HG02973 (cell line): ENCODE results near the gene GPANK1.
"Not testable (repeated sequence)": the region's sequence is repeated elsewhere in the genome, so short reads cannot be mapped to it uniquely, and the experiment has no call there.

Experiments
- ATAC-seq: cut with Tn5 transposase; IDR thresholded peaks from one replicate; pipeline ENCODE4 v1.9.1; 2021; ENCODE audit warnings: moderate library complexity; ENCODE audit not compliant: unreplicated experiment

GPANK1 gene

GRCh38 chr6:31664790-31665500 is at the start of gene GPANK1:
Gene GPANK1 (minus strand): TSS chr6:31664997. CDS start chr6:31664478, 519 bp downstream.
- peak; percentile 29 for ATAC-seq

- ATAC-seq: no peak
These were observed 49.3 kb upstream of the GPANK1 start for GRCh38 chr6:31713991-31714684.

GRCh38 chr6:31713465-31713864 is 48.7 kb upstream of the GPANK1 start:
- no peak for ATAC-seq

- ATAC-seq: no peak
These were observed 47.5 kb upstream of the GPANK1 start for GRCh38 chr6:31712296-31712695.

GRCh38 chr6:31711233-31711632 is 46.4 kb upstream of the GPANK1 start:
- ATAC-seq: no peak

- ATAC-seq: no peak
These were observed 45.9 kb upstream of the GPANK1 start for GRCh38 chr6:31710523-31711219.

GRCh38 chr6:31709157-31709556 is 44.4 kb upstream of the GPANK1 start:
- ATAC-seq: not testable (repeated sequence)

- ATAC-seq: no peak
These were observed 43.4 kb upstream of the GPANK1 start for GRCh38 chr6:31708224-31708623.

- no peak for ATAC-seq
These were observed 42.9 kb upstream of the GPANK1 start for GRCh38 chr6:31707701-31708100.

GRCh38 chr6:31706599-31706998 is 41.8 kb upstream of the GPANK1 start, which contains the start of gene LY6G6F:
Gene LY6G6F (plus strand): TSS chr6:31706866. CDS start chr6:31706907, 41 bp downstream.
- ATAC-seq: no peak

- no peak for ATAC-seq
These were observed 41.1 kb upstream of the GPANK1 start for GRCh38 chr6:31705931-31706330.

GRCh38 chr6:31702819-31703716 is 38.3 kb upstream of the GPANK1 start, which contains the start of gene ABHD16A:
Gene ABHD16A (minus strand): TSS chr6:31703324. CDS start chr6:31703281, 43 bp downstream.
- ATAC-seq: peak; percentile 77

GRCh38 chr6:31702405-31702818 is 37.6 kb upstream of the GPANK1 start:
- peak; percentile 4 for ATAC-seq

- ATAC-seq: no peak
These were observed 37.0 kb upstream of the GPANK1 start for GRCh38 chr6:31701666-31702404.

- ATAC-seq: no peak
These were observed 36.1 kb upstream of the GPANK1 start for GRCh38 chr6:31700740-31701401.

GRCh38 chr6:31697555-31697954 is 32.8 kb upstream of the GPANK1 start:
- no peak for ATAC-seq

- ATAC-seq: no peak
These were observed 28.7 kb upstream of the GPANK1 start for GRCh38 chr6:31693535-31693934.

GRCh38 chr6:31692886-31693285 is 28.1 kb upstream of the GPANK1 start:
- ATAC-seq: no peak

GRCh38 chr6:31692353-31692752 is 27.6 kb upstream of the GPANK1 start:
- ATAC-seq: no peak
